AML-193 (cell line): Measurements from ENCODE around the gene ARMC10.
"Not testable (repeated sequence)": the region's sequence is repeated elsewhere in the genome, so short reads cannot be mapped to it uniquely, and the experiment has no call there.

ENCODE experiments used
- DNase-seq, 2 experiments: peaks; one replicate each; lab custom pipeline; 2025; lab: John Stamatoyannopoulos, UW

The ARMC10 gene

DNA sequence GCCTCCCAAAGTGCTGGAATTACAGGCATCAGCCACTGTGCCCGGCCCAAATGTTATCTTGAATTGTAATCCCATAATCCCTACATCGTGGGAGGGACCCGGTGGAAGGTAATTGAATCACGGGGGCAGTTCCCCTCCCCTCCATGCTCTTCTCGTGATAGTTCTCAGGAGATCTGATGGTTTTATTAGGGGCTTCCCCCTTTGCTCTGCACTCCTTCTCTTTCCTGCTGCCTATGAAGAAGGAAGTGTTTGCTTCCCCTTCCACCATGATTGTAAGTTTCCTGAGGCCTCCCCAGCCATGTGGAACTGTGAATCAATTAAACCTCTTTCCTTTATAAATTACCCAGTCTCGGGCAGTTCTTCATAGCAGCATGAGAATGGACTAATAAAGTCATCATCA, 3.3 kb downstream of the ARMC10 start:
- not testable (repeated sequence) for DNase-seq

DNA sequence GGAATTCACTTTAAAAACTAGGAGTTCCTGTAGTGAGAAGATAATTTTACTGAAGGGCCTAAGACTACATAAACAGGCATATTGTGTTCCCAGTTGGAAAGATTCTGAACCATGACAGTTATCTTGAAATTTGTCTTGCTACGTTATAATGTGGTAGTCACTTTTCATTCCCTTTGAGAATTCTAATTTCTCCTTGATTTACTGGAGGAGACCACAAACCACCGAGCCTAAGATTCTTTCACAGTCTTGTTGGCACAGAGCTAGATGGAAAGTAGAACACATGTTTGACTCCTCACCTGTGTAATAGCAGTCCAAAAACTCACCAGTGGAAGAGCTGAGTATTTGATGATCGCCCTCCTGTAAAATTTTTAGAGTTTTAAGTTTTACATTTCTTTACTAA, 4.9 kb downstream of the ARMC10 start:
- no peak for DNase-seq

DNA sequence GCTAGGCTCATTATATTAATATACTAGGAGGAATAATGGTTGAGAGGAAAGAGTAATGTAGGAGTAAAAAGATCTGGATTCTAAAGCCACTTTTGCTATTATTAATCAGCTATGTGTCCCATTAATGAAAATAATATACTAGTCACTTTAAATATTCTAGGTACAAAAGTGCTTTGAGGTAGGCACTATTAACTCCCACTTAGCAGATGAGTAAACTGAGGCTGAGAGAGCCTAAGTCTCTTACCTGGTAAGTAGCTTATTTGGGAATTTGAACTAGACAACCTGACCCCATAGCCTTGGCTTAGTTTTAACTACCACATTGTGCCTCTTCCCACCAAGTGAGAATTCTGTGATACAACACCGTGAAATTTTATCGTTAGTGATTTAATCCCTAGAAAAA, 6.0 kb downstream of the ARMC10 start:
- no peak for DNase-seq

DNA sequence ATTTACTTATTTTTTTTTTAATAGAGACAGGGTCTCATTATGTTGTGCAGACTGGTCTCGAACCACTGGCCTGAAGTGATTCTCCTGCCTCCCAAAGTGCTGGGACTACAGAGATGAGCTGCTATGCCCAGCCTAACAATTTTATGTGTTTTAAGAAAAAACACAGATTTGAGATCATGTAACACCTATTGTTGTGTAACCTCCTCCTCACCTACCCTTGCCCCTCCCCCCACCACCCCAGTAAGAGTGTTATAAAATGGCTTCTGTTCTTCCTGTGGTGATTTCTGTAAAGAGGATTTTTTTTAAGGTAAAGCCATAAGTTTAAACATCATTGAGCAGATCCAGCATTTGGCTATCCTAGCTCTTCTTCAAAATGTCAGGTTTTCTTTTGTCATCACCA, 7.6 kb downstream of the ARMC10 start:
- no peak for DNase-seq

DNA sequence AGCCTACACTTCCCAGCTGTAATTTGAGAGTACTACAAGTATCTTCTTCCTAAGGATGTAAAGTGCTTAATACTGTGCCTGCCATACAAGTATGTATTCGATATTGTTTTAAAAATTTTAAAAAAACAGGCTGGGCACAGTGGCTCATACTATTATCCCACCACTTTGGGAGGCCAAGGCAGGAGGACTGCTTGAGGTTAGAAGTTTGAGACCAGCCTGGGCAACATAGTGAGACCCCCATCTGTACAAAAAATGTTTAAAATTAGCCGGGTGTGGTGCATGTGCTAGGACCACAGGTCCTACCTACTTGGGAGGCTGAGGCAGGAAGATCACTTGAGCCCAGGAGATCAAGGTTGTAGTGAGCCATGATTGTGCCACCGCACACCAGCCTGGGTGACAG, 8.3 kb downstream of the ARMC10 start:
- DNase-seq = no peak

DNA sequence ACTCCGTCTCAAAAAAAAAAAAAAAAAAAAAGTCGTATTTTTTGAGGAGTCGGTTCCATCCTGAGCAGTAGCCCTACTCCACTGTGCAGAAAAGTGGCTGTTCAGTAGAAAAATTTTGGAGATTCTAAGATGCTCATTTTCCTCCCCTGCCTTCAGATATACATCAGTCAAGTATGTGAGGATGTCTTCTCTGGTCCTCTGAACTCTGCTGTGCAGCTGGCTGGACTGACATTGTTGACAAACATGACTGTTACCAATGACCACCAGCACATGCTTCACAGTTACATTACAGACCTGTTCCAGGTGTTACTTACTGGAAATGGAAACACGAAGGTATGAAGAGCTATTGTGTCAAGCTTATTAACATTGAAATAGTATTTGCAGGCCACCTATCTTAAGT, 17.4 kb downstream of the ARMC10 start:
- not testable (repeated sequence) for DNase-seq

DNA sequence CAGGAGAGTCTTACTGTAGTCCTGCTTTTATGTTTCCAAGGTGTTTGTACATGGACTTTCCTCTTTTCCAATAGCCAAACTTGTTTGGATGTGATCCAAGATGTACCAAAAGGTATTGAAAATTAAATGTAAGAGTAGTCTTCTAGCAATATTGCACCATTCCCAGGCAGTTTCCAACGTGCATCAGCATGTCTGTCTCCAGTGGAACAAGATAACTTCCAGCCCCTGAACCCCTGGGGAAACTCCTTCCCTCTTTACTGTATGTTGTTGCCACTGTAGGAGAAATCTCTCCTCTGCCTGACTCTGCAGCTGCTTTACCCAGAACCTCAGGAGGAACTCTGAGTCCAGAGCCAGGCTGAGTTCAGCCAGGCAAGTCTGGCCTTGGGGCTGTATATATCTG, 18.5 kb downstream of the ARMC10 start:
- no peak for DNase-seq

DNA sequence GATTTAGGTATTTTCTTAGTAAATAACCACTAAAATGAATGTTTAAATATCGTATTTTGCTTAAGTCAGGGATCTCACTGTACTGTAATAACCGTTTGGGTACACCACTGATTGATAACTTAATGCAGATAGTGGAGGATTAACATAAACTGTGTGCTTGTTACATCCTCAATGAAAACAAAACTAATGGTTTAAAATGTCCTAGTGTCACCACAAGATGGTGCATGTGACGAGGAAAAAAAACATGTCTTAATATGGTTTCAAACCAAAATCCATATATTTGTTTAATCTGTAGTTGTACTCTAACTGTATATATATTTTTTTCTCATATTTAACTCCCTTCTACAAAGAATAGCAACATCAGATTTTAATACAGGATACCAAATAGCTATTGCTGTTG, 19.2 kb downstream of the ARMC10 start:
- DNase-seq = no peak

DNA sequence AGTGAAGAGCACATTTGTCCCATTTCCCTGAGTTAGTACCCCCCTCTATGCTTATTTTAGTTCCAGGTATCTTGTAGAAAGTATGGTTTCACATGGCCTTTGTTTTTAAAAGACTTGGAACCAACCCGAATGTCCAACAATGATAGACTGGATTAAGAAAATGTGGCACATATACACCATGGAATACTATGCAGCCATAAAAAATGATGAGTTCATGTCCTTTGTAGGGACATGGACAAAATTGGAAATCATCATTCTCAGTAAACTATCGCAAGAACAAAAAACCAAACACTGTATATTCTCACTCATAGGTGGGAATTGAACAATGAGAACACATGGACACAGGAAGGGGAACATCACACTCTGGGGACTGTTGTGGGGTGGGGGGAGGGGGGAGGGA, 20.6 kb downstream of the ARMC10 start:
- DNase-seq = not testable (repeated sequence)

DNA sequence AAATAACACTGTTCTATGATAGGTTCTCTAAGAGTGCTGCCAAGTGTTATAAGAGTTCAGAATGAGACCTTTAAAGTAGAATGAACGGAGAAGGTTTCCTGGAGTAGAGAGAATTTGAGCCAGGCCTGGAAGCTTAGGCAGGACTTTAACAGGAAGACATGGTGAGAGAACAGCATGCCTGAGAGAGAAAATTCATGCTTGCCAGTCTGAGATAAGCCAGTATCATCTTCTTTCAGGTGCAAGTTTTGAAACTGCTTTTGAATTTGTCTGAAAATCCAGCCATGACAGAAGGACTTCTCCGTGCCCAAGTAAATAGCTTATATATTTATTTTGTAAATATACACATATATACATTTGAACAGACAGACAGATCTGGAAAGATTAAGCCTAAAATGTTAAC, 22.1 kb downstream of the ARMC10 start:
- DNase-seq = no peak

DNA sequence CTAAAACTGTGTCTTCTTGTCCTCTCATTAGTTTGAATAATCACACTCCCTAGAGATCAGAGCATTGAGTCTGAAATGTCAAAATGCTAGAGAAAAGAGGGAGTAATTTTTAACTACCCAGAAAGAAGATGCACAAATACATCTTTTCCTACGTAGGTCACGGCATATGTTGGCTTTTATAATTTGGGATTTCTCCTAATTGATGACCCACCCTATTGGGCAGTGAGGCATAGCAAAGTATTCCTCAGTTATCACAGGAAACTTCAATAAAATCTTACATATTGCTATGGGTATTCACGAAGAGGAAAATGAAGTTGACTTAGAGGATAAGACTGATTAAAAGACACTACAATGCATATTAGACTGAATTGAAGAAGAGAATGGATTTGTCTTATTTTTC, 25.4 kb downstream of the ARMC10 start:
- DNase-seq = no peak

DNA sequence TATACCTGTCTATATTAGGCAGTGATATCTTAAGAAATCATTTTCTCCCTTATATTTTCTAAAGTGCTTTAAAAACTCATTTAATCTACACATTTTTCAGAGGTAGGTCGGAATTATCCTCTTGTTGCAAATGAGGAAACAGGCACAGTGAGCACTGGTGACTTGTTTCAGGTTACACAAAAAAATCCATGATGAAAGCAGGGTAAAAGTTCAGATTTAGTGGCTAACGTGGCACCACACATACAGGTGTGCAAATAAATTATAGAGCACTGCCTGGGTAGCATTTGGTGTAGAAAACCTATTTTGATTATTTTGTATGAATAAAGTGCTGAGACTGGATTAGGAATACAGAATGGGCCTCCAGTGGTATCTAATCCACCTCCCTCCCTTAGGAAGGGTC, 26.6 kb downstream of the ARMC10 start:
- no peak for DNase-seq

DNA sequence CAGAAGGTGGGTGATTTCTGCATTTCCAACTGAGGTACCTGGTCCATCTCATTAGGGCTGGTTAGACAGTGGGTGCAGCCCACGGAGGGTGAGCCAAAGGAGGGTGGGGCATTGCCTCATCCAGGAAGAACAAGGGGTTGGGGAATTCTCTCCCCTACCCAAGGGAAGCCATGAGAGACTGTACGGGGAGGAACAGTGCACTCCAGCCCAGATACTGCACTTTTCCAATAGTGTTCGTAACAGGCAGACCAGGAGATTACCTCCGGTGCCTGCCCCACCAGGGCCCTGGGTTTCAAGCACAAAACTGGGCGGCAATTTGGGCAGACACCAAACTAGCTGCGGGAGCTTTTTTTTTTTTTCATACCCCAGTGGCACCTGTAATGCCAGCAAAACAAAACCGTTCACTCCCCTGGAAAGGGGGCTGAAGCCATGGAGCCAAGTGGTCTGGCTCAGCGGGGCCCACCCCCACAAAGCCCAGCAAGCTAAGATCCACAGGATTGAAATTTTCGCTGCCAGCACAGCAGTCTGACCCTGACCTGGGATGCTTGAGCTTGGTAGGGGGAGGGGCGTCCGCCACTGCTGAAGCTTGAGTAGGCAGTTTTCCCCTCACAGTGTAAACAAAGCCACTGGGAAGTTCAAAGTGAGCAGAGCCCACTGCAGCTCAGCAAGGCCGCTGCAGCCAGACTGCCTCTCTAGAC, 31.2 kb downstream of the ARMC10 start:
- no peak for DNase-seq

DNA sequence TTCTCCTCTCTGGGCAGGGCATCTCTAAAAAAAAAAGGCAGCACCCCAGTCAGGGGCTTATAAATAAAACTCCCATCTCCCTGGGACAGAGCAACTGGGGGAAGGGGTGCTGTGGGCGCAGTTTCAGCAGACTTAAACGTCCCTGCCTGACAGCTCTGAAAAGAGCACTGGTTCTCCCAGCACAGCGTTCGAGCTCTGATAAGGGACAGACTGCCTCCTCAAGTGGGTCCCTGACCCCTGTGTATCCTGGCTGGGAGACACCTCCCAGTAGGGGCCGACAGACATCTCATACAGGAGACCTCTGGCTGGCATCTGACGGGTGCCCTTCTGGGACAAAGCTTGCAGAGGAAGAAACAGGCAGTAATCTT, 31.7 kb downstream of the ARMC10 start:
- DNase-seq = not testable (repeated sequence)

DNA sequence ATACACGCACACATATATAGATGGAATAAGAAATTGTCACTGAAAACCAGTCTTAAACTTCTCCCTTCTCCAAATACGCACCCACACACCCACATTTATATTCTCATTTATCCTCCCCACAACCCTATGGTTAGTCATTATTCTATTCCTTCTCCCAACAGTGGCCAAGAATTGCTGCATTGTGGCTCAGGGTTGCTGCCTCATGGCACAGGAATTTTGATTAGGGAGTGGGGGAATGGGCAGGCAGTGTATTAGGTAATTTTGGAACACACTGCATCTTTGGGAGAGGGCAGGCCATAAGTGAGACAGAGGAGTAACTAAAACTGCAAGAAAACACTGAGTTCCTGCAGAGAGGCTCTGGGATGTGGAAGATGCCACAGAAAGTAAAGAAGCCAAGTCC, 38.2 kb downstream of the ARMC10 start:
- DNase-seq = no peak

DNA sequence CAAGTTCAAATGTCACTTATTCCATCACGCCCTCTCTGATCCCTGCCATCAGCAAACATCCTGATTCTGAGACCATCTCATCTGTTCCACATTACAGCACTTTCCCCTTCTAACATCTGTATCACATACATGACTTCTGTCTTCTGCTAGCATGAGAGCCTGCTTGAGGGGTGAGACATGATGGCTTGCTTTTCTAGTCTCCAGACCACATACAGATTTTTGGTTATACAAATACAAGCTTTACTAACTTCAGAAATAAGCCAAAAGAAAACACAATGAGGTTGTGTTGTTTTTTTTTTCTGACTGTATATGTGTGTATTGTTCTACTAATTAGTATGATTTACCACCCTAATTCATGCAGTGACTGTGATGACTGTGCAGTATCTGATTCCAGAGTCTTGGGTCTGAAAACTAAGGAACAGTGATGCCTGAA, 39.7 kb downstream of the ARMC10 start:
- no peak for DNase-seq

DNA sequence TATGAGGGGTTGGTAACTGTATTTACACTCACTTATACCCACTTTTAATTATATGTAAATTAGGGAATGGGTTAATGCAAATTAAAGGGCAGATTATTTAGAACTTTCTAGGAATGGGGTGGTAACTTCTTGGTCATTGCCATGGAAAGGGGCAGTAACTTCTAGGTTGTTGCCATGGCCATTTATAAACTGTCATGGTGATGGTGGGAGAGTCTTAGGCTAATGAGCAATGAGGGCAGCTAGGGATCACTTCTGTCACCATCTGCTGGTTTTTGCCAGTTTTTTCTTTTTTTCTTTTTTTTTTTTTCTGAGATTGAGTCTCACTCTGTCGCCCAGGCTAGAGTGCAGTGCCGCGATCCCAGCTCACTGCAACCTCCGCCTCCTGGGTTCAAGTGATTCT, 40.8 kb downstream of the ARMC10 start:
- no peak for DNase-seq

DNA sequence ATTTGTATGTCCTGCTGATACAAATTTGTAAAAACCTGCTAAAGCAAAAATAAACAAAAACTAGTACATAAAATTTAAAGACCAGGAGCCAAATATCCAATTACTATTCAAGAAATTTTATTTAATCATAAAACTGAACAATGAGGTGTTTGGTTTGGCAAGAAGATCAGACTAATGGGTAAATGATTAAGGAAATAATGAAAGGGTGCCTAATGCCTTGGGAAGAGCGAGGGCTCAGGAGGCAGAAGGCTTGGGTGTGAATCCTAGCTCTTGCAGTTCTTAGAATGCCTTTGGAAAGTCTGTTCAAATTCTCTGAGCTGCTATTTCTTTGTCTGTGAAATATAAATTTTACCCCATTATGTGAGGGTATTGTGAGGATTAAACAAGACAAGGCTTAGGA, 41.6 kb downstream of the ARMC10 start:
- DNase-seq = no peak

DNA sequence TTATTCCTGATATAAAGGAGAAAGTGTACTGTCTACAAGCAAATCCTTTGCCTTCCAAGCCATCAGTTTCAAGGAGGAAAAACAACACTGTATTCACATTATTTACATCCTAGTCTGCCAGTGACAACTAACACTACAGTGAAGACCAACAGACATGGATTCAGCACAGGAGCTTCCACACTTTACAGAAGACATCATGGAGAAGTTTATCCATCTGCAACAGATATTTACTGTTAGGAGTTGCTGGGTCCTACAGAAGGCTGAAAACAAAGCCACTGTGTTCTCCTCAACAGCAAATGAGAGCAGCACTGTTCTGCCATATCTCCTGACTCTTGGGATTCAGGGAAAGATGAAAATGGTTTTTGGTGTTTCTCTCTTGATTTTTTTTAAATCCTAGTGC, 42.1 kb downstream of the ARMC10 start:
- DNase-seq = no peak

DNA sequence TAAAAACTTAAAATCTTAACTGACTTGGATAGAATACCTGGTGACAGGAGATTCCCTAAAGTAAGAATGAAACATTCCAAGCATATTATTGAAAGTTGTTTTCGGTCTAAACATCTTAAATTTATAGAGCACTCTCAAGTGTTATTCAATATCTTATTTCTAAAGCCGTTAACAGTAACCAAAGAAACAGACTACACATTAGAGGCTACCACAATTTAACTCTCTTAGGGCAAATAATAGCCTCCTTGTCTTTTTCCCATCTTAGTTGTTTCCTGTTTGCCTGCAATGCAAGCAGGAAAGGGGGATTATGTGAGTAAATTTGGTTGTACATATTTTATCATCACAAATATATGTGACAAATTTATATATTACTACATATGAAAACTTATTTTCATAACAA, 42.5 kb downstream of the ARMC10 start:
- no peak for DNase-seq

DNA sequence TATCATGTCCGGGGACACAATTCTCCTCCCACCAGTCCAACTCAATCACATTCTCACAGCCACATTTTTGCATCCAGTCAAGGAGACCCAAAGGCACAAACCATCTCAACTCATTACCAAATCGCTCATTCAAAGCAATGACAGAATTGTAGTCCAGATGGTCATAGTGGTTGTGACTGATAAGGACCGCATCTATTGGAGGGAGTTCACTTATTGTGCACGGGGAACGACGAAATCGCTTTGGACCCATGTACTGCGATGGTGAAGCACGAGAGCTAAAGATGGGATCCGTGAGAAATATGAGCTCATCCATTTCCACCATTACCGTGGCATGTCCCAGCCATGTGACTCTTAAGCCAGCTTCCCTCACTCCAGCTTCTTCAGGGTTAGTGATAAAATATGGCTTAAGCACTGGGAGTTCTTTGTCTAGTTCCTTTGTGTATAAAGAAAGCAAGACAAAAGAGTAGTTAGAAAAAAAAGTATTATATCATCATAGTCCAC, 44.9 kb downstream of the ARMC10 start:
- no peak for DNase-seq

DNA sequence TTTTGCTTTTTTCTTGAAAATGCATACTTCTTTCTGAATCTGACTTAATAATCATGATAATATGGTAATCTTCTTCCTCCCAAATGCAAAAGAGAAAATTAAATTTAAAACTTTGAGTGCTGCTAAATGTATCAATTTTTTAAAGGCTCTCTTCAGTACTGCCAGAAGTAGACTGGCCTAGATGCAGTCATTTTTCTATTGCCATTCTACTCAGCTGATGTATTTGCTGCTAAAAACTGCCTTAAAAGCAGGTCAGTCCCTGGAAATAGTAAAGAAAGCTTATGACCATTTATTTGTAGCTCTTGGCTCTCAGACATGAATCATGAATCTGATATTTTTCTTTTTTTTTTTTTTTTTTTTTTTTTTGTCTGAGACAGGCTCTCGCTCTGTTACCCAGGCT, 45.4 kb downstream of the ARMC10 start:
- no peak for DNase-seq

DNA sequence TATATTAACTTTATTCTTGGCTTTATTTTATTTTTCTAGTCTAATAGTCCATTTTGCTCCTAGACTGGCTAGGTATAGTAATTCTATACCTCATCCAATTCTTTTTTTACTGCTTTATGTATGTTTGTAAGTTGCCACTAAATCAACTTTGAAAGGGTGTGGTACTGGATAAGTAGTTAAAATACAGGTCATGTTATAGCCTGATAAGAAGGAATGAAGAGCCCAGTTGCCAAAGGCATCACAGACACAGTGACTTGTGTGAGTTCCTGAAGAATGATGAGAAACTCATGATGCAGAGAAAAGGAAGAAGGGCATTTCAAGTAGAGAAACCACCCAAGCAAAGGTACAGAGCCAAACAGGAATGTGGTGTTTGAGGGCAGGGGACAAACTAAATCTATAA, 46.7 kb downstream of the ARMC10 start:
- DNase-seq = no peak

DNA sequence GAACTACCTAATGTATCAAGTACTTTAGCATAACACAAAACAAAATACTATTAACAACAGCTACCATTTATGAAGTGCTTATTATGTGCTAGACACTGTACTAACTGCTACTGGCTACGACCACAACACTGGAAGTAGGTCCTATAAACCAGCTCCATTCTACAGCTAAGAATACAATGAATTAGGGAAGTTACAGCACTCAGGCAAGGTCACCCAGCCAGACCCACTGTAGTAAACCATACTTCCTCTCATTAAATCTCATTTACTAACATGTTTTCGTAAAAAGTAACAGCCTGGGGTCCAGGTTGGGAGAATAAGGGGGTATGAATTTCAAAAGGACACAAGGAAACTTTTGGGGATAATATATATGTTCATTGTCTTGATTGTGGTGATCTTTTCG, 48.6 kb downstream of the ARMC10 start:
- no peak for DNase-seq
